ENCODE data around the gene GAA. TPM values are rescaled to one million over a fixed set of nuclear protein-coding genes. Genes with fewer than 3 reads are reported as not detected.

The GAA gene
- total and polyA plus RNA-seq, 2 of the 13 experiments (the other 11 are each of a cell fraction or from before 2014, with no cell fraction given) = 21.6 to 36.4 TPM

GRCh38 chr17:80147035-80147822 lies 45.8 kb downstream of the GAA start, which contains the start of gene EIF4A3 (continued):
- no peak for TF ChIP-seq CEBPZ (IDR thresholded peaks at IDR 0.05; ENCODE audit: low read length)
- no peak for TF ChIP-seq FLYWCH1 (CRISPR knock-in tag; IDR thresholded peaks at IDR 0.05)
- TF ChIP-seq SCMH1 (CRISPR knock-in tag; IDR thresholded peaks at IDR 0.05; ENCODE audit: borderline replicate concordance) = no peak
- TF ChIP-seq STAT5B (CRISPR knock-in tag; IDR thresholded peaks at IDR 0.05) = no peak; the same call in 1 of the 2 replicates
- TF ChIP-seq SIX1 (CRISPR knock-in tag; IDR thresholded peaks at IDR 0.05; ENCODE audit: borderline replicate concordance) = no peak; the same call in 1 of the 2 replicates
- peak; percentile 99 for TF ChIP-seq TFE3 (CRISPR knock-in tag; IDR thresholded peaks at IDR 0.05)
- TF ChIP-seq CHCHD3 (CRISPR knock-in tag; IDR thresholded peaks at IDR 0.05) = peak; percentile 94; the same call in 1 of the 2 replicates
- peak; percentile 65 for TF ChIP-seq RXRA (CRISPR knock-in tag; IDR thresholded peaks at IDR 0.05)
- TF ChIP-seq ZNF883 (CRISPR knock-in tag; IDR thresholded peaks at IDR 0.05; ENCODE audit: not compliant biosample characterization) = peak; percentile 71
- peak; percentile 84 for TF ChIP-seq TIGD3 (CRISPR knock-in tag; IDR thresholded peaks at IDR 0.05; ENCODE audit: borderline replicate concordance)
- 0 out of 2 replicates have a peak, but pooled peaks have one; percentile 26 for TF ChIP-seq MIXL1 (CRISPR knock-in tag; IDR thresholded peaks at IDR 0.05)
- no peak; the same call in 1 of the 2 replicates for TF ChIP-seq MXD3 (CRISPR knock-in tag; IDR thresholded peaks at IDR 0.05)
- TF ChIP-seq IKZF1 (IDR thresholded peaks at IDR 0.05) = no peak
- TF ChIP-seq FOXP4 (CRISPR knock-in tag; IDR thresholded peaks at IDR 0.05) = peak; percentile 50; the same call in 1 of the 2 replicates
- peak; percentile 74 for TF ChIP-seq ZNF264 (CRISPR knock-in tag; IDR thresholded peaks at IDR 0.05)
- TF ChIP-seq EEA1 (CRISPR knock-in tag; IDR thresholded peaks at IDR 0.05; ENCODE audit: borderline replicate concordance) = peak; percentile 95
- TF ChIP-seq ZNF777 (CRISPR knock-in tag; IDR thresholded peaks at IDR 0.05) = peak; percentile 65
- no peak for TF ChIP-seq KAT2B (IDR thresholded peaks at IDR 0.05; ENCODE audit: borderline replicate concordance, low read depth, low read length)
- no peak for TF ChIP-seq ZFP41 (CRISPR knock-in tag; IDR thresholded peaks at IDR 0.05; ENCODE audit: borderline replicate concordance)
- peak; percentile 92; the same call in 1 of the 3 replicates for TF ChIP-seq MXI1 (IDR thresholded peaks at IDR 0.05; ENCODE audit: borderline replicate concordance, low read depth, low read length)

Measured in HepG2 (cell line).